ENCODE measurements around the gene TBCB.

GRCh38 chr19:36153126-36153525, 37.9 kb downstream of the TBCB start:
- no peak for TF ChIP-seq CTCF (IDR thresholded peaks at IDR 0.05 in 4 of 5, conservative IDR thresholded peaks at IDR 0.05 in 1 of 5)
- no peak for TF ChIP-seq POLR2A (IDR thresholded peaks at IDR 0.05)
